SK-N-SH (cell line): ENCODE data around the gene SLC5A11. TPM values are rescaled to one million over a fixed set of nuclear protein-coding genes. Genes with fewer than 3 reads are reported as not detected.

ENCODE experiments used
- CTCF ChIA-PET: fragments of 300-600, 350-600 bp; formaldehyde crosslinking; extraction: SDS; loops from one replicate; lab custom pipeline; 2021; lab: Yijun Ruan, JAX
- POLR2A ChIA-PET: fragments of 350-600 bp; sonication (Branson Sonifier 250); formaldehyde crosslinking; extraction: SDS; loops from one replicate; lab custom pipeline; 2020; ENCODE audit warnings: antibody characterized with exemption, inconsistent platforms; lab: Yijun Ruan, JAX
- DNase-seq: peaks from one replicate; pipeline ENCODE4 v3.0.0; 2012
- H2AFZ ChIP-seq: fragments of 200-600 bp; sonication (generic); 2 replicates; pipeline ENCODE4 v1.8.1; 2016; ENCODE audit warnings: antibody characterized with exemption, mild to moderate bottlenecking, low read depth
- H3F3A ChIP-seq: fragments of 200-600 bp; sonication (generic); replicated peaks from 2 replicates; pipeline ENCODE3; 2016; ENCODE audit warnings: antibody characterized with exemption, mild to moderate bottlenecking; ENCODE audit not compliant: insufficient read depth
- H3K27ac ChIP-seq, 2 experiments: fragments of 200-500 bp in 1 of 2; fragments of 200-600 bp in 1 of 2; sonication (Bioruptor generic) in 1 of 2; sonication (generic), shearing (Covaris generic) in 1 of 2; 2 replicates each; pipeline versions ENCODE4 v1.5.1 to v1.6.1; 2014 to 2016; ENCODE audit warnings: low read depth in 2 of 2, inconsistent platforms in 1 of 2, low read length in 1 of 2, mild to moderate bottlenecking in 1 of 2, mixed read lengths in 1 of 2
- H3K27me3 ChIP-seq: fragments of 200-600 bp; sonication (generic), shearing (Covaris generic); 2 replicates; pipeline ENCODE4 v1.6.1; 2016; ENCODE audit warnings: mixed run types; ENCODE audit not compliant: insufficient read depth
- H3K36me3 ChIP-seq, 2 experiments: fragments of 200-500 bp in 1 of 2; fragments of 200-600 bp in 1 of 2; sonication (Bioruptor generic) in 1 of 2; sonication (generic) in 1 of 2; replicated peaks in 1 of 2; 2 replicates each; pipeline versions ENCODE3 to v1.5.1; 2014 to 2016; ENCODE audit warnings: low read length in 1 of 2, mild to moderate bottlenecking in 1 of 2; ENCODE audit not compliant: insufficient read depth in 2 of 2, control insufficient read depth in 1 of 2
- H3K4me1 ChIP-seq, 2 experiments: fragments of 200-500 bp in 1 of 2; fragments of 200-600 bp in 1 of 2; sonication (Bioruptor generic) in 1 of 2; sonication (generic), shearing (Covaris generic) in 1 of 2; 2 replicates each; pipeline versions ENCODE4 v1.5.1 to v1.6.1; 2014 to 2016; ENCODE audit warnings: low read depth in 1 of 2, low read length in 1 of 2, mixed run types in 1 of 2; ENCODE audit not compliant: insufficient read depth in 2 of 2, control insufficient read depth in 1 of 2
- H3K4me2 ChIP-seq: fragments of 200-600 bp; sonication (generic), shearing (Covaris generic); 2 replicates; pipeline ENCODE4 v1.6.1; 2017; ENCODE audit warnings: mixed run types
- H3K4me3 ChIP-seq, 2 experiments: fragments of 200-500 bp in 1 of 2; fragments of 200-600 bp in 1 of 2; sonication (Bioruptor generic) in 1 of 2; sonication (generic), shearing (Covaris generic) in 1 of 2; 2 replicates each; pipeline versions ENCODE4 v1.5.1 to v1.8.1; 2014 to 2016; ENCODE audit warnings: low read depth in 2 of 2, inconsistent platforms in 1 of 2, low read length in 1 of 2, mild to moderate bottlenecking in 1 of 2, mixed read lengths in 1 of 2, moderate library complexity in 1 of 2
- H3K79me2 ChIP-seq: fragments of 200-600 bp; sonication (generic); 2 replicates; pipeline ENCODE4 v1.8.1; 2017; ENCODE audit warnings: mild to moderate bottlenecking; ENCODE audit not compliant: insufficient read depth
- H3K9ac ChIP-seq: fragments of 200-600 bp; sonication (generic); 2 replicates; pipeline ENCODE4 v1.6.1; 2017; ENCODE audit warnings: mixed run types
- H3K9me2 ChIP-seq: fragments of 200-600 bp; sonication (generic); 2 replicates; pipeline ENCODE4 v1.6.1; 2017; ENCODE audit warnings: mixed run types
- H3K9me3 ChIP-seq: fragments of 200-600 bp; sonication (generic); 2 replicates; pipeline ENCODE4 v1.6.1; 2017; ENCODE audit warnings: mixed run types, mild to moderate bottlenecking, moderate library complexity
- H4K20me1 ChIP-seq: fragments of 200-600 bp; sonication (generic); 2 replicates; pipeline ENCODE4 v1.6.1; 2017; ENCODE audit warnings: mild to moderate bottlenecking, mixed run types; ENCODE audit not compliant: insufficient read depth
- EP300 ChIP-seq, 2 experiments: IDR thresholded peaks; 2 replicates each; pipeline versions ENCODE4 v1.4.0 to v1.6.1; 2012; ENCODE audit warnings: borderline replicate concordance in 1 of 2, low read depth in 1 of 2, low read length in 1 of 2
- EZH2phosphoT487 ChIP-seq: fragments of 200-600 bp; sonication (generic); IDR thresholded peaks from 2 replicates; pipeline ENCODE4 v1.6.1; 2017; ENCODE audit warnings: low read depth, mixed run types, mild to moderate bottlenecking, antibody characterized with exemption, moderate library complexity, borderline replicate concordance
- FOSL2 ChIP-seq: IDR thresholded peaks from 2 replicates; pipeline ENCODE4 v1.4.0; 2012; ENCODE audit warnings: low read depth, mild to moderate bottlenecking, moderate library complexity, borderline replicate concordance
- FOXM1 ChIP-seq: IDR thresholded peaks from 2 replicates; pipeline ENCODE4 v1.4.0; 2012; ENCODE audit warnings: low read depth, mild to moderate bottlenecking
- GABPA ChIP-seq: IDR thresholded peaks from 2 replicates; pipeline ENCODE4 v1.4.0; 2012; ENCODE audit warnings: low read depth, mild to moderate bottlenecking
- GATA2 ChIP-seq: sonication (generic); formaldehyde crosslinking; IDR thresholded peaks from 2 replicates; pipeline ENCODE4 v1.5.0; 2020; ENCODE audit warnings: mild to moderate bottlenecking, missing genetic modification reagents
- JUND ChIP-seq: IDR thresholded peaks from 2 replicates; pipeline ENCODE4 v1.4.0; 2012
- MXI1 ChIP-seq: IDR thresholded peaks from 2 replicates; pipeline ENCODE4 v1.6.1; 2012; ENCODE audit warnings: mild to moderate bottlenecking, low read depth, low read length, improper control_type of control experiment
- NFIC ChIP-seq: IDR thresholded peaks from 2 replicates; pipeline ENCODE4 v1.4.0; 2012; ENCODE audit warnings: borderline replicate concordance
- NRF1 ChIP-seq: IDR thresholded peaks from 2 replicates; pipeline ENCODE4 v1.6.1; 2012; ENCODE audit warnings: low read depth, mild to moderate bottlenecking, low read length
- RAD21 ChIP-seq: IDR thresholded peaks from 2 replicates; pipeline ENCODE4 v1.6.1; 2012; ENCODE audit warnings: mild to moderate bottlenecking, low read length
- RCOR1 ChIP-seq: fragments of 150-350 bp; IDR thresholded peaks from 2 replicates; pipeline ENCODE4 v1.6.1; 2017; ENCODE audit warnings: antibody characterized with exemption, low read length
- RXRA ChIP-seq: IDR thresholded peaks from 2 replicates; pipeline ENCODE4 v1.4.0; 2012; ENCODE audit warnings: low read depth, mild to moderate bottlenecking, borderline replicate concordance
- SIN3A ChIP-seq: IDR thresholded peaks from 2 replicates; pipeline ENCODE4 v1.6.1; 2012; ENCODE audit warnings: low read depth, mild to moderate bottlenecking, low read length, moderate library complexity, borderline replicate concordance
- TAF1 ChIP-seq: IDR thresholded peaks from 2 replicates; pipeline ENCODE4 v1.6.1; 2012; ENCODE audit warnings: low read depth, mild to moderate bottlenecking, low read length, moderate library complexity, borderline replicate concordance
- TEAD4 ChIP-seq: IDR thresholded peaks from 2 replicates; pipeline ENCODE4 v1.4.0; 2012; ENCODE audit warnings: mild to moderate bottlenecking, borderline replicate concordance; ENCODE audit not compliant: insufficient read depth
- WGBS: methylation state at CpG from one replicate; pipeline ENCODE4 v1.1.6; 2017; ENCODE audit warnings: low lambda C conversion rate; 5-methylcytosine and 5-hydroxymethylcytosine counted together
- polyA plus RNA-seq, 3 experiments: library from polyadenylated mRNA; depleted of rRNA; stranded (reverse); fragments of >200 nt; gene quantifications; 2 replicates each; pipeline ENCODE4 v1.2.3, GENCODE V29; 2012
- TF ChIP-seq, protein P1 (sequence below): IDR thresholded peaks from 2 replicates; pipeline ENCODE4 v1.6.1; 2012; ENCODE audit warnings: mild to moderate bottlenecking, low read depth, low read length, moderate library complexity
- TF ChIP-seq, protein P2 (sequence below): IDR thresholded peaks from 2 replicates; pipeline ENCODE4 v1.4.0; 2012; ENCODE audit warnings: low read depth
- TF ChIP-seq, protein P3 (sequence below): IDR thresholded peaks from 2 replicates; pipeline ENCODE4 v1.4.0; 2012; ENCODE audit warnings: low read depth, borderline replicate concordance

The SLC5A11 gene
- polyA plus RNA-seq, 1 of the 3 experiments (the other 2 are of a cell fraction), result not detected

DNA sequence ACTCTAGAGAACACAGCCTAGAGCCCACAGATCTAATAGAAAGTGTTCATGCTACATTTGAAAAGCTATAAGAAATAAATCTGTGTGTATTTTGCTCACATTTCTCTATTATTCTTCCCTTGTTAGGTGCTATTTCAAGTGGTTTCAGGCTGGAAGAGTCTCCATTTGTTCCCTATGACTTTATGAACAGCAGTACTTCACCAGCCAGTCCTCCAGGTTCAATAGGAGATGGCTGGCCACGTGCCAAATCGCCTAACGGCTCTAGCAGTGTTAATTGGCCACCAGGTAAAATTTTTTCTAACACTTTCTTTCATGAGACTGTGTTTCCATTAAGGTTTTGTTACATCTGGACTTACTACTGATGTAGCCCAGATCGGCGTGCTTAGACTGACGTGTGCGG is 30.7 kb upstream of the SLC5A11 start:
- POLR2A ChIA-PET, result no interaction called here
- no peak for DNase-seq
- Histone ChIP-seq H3K27me3 (no peaks in the 10 kb centered on the region), H3K9me3 (no peaks in the 10 kb centered on the region), H3K79me2 (no peaks in the 10 kb centered on the region), H3K27ac (no peak overlapping the region), H4K20me1 (no peaks in the 10 kb centered on the region), H3K4me2 (no peak overlapping the region), H3F3A (peaks cover 11% of the 10 kb centered on the region), H2AFZ (no peak overlapping the region), H3K9ac (no peak overlapping the region), H3K4me1 (peaks cover 0 to 2% of the 10 kb centered on the region in 2 experiments; a peak in 1 of 4 replicates), H3K9me2 (no peaks in the 10 kb centered on the region), H3K4me3 (no peak overlapping the region), H3K36me3 (peaks cover 80 to 85% of the 10 kb centered on the region in 2 experiments)
- CTCF ChIA-PET, result interaction anchor here (0.6 kb wide), 1 partner anchor 391 kb away, joined by 3 read pairs; no protein-coding TSS in a partner anchor
- TF ChIP-seq, protein P1, sequence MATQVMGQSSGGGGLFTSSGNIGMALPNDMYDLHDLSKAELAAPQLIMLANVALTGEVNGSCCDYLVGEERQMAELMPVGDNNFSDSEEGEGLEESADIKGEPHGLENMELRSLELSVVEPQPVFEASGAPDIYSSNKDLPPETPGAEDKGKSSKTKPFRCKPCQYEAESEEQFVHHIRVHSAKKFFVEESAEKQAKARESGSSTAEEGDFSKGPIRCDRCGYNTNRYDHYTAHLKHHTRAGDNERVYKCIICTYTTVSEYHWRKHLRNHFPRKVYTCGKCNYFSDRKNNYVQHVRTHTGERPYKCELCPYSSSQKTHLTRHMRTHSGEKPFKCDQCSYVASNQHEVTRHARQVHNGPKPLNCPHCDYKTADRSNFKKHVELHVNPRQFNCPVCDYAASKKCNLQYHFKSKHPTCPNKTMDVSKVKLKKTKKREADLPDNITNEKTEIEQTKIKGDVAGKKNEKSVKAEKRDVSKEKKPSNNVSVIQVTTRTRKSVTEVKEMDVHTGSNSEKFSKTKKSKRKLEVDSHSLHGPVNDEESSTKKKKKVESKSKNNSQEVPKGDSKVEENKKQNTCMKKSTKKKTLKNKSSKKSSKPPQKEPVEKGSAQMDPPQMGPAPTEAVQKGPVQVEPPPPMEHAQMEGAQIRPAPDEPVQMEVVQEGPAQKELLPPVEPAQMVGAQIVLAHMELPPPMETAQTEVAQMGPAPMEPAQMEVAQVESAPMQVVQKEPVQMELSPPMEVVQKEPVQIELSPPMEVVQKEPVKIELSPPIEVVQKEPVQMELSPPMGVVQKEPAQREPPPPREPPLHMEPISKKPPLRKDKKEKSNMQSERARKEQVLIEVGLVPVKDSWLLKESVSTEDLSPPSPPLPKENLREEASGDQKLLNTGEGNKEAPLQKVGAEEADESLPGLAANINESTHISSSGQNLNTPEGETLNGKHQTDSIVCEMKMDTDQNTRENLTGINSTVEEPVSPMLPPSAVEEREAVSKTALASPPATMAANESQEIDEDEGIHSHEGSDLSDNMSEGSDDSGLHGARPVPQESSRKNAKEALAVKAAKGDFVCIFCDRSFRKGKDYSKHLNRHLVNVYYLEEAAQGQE, result no peak
- TF ChIP-seq MXI1 (no peak), FOXM1 (no peak), RCOR1 (no peak), TEAD4 (no peak), GABPA (no peak), GATA2 (no peak), FOSL2 (no peak), NRF1 (no peak), NFIC (no peak), EP300 (IDR thresholded peaks at IDR 0.05; ENCODE audit: borderline replicate concordance in 1 of 2, low read depth in 1 of 2, low read length in 1 of 2) (no peak), RAD21 (no peak)
- TF ChIP-seq, protein P2, sequence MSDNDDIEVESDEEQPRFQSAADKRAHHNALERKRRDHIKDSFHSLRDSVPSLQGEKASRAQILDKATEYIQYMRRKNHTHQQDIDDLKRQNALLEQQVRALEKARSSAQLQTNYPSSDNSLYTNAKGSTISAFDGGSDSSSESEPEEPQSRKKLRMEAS, result no peak
- WGBS, result 94% methylated on average over 7 of the region's 7 CpGs

DNA sequence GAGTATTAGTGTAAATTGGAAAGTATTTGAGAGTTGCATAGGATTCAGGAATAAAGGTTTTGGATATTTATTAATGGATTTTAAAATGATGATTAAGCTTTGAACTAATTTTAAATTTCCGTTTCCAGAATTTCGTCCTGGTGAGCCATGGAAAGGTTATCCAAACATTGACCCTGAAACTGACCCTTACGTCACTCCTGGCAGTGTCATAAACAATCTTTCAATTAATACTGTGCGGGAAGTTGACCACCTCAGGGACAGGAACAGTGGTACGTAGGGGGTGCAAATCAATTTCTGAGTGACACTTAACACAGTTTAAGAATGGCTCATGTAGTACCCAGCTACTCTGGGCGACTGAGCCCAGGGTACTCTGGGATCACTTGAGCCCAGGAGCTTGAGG is 29.1 kb upstream of the SLC5A11 start:
- peaks cover 0 to 14% of the 10 kb centered on the region in 2 experiments; a peak in 1 of 4 replicates for H3K4me1 ChIP-seq
- CTCF ChIA-PET, result interaction anchor here (1.2 kb wide), 1 partner anchor 11 kb away, joined by 5 read pairs; no protein-coding TSS in a partner anchor
- H3K9ac ChIP-seq, result no peak overlapping the region
- no peak for TF ChIP-seq SIN3A
- TF ChIP-seq EP300 (IDR thresholded peaks at IDR 0.05; ENCODE audit: borderline replicate concordance in 1 of 2, low read depth in 1 of 2, low read length in 1 of 2), result no peak
- TF ChIP-seq JUND, result no peak
- TF ChIP-seq FOSL2, result no peak
- no peak for TF ChIP-seq TAF1
- no peak for TF ChIP-seq RXRA
- TF ChIP-seq RCOR1, result no peak
- TF ChIP-seq GABPA, result no peak
- TF ChIP-seq, protein P1, result no peak
- no peak for TF ChIP-seq EZH2phosphoT487
- TF ChIP-seq, protein P3, sequence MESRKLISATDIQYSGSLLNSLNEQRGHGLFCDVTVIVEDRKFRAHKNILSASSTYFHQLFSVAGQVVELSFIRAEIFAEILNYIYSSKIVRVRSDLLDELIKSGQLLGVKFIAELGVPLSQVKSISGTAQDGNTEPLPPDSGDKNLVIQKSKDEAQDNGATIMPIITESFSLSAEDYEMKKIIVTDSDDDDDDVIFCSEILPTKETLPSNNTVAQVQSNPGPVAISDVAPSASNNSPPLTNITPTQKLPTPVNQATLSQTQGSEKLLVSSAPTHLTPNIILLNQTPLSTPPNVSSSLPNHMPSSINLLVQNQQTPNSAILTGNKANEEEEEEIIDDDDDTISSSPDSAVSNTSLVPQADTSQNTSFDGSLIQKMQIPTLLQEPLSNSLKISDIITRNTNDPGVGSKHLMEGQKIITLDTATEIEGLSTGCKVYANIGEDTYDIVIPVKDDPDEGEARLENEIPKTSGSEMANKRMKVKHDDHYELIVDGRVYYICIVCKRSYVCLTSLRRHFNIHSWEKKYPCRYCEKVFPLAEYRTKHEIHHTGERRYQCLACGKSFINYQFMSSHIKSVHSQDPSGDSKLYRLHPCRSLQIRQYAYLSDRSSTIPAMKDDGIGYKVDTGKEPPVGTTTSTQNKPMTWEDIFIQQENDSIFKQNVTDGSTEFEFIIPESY, result no peak

More for the DNA sequence above, 29.1 kb upstream of the SLC5A11 start:
- H2AFZ ChIP-seq, result no peak overlapping the region
- peaks cover 83 to 86% of the 10 kb centered on the region in 2 experiments for H3K36me3 ChIP-seq
- DNase-seq, result no peak
- 98% methylated on average over 6 of the region's 6 CpGs for WGBS
- peaks cover 5% of the 10 kb centered on the region for H3F3A ChIP-seq
- no peaks in the 10 kb centered on the region for H3K9me3 ChIP-seq
- H3K27me3 ChIP-seq, result no peaks in the 10 kb centered on the region
- no peak overlapping the region for H3K4me3 ChIP-seq
- H3K27ac ChIP-seq, result no peak overlapping the region; a peak in 1 of 4 replicates
- H3K79me2 ChIP-seq, result no peaks in the 10 kb centered on the region
- H3K9me2 ChIP-seq, result no peaks in the 10 kb centered on the region
- POLR2A ChIA-PET, result no interaction called here
- H4K20me1 ChIP-seq, result no peaks in the 10 kb centered on the region
- no peak overlapping the region for H3K4me2 ChIP-seq
